Measurements from ENCODE around the gene SFTPD.
"Not testable (repeated sequence)": the region's sequence is repeated elsewhere in the genome, so short reads cannot be mapped to it uniquely, and the experiment has no call there.

The SFTPD gene

GRCh38 chr10:79923669-79924068 is 25.2 kb downstream of the SFTPD start:
- no peak for DNase-seq

GRCh38 chr10:79923145-79923544 is 25.8 kb downstream of the SFTPD start:
- no peak for DNase-seq

- DNase-seq, result not testable (repeated sequence)
Observed at GRCh38 chr10:79922011-79922412, 26.9 kb downstream of the SFTPD start.

DNA sequence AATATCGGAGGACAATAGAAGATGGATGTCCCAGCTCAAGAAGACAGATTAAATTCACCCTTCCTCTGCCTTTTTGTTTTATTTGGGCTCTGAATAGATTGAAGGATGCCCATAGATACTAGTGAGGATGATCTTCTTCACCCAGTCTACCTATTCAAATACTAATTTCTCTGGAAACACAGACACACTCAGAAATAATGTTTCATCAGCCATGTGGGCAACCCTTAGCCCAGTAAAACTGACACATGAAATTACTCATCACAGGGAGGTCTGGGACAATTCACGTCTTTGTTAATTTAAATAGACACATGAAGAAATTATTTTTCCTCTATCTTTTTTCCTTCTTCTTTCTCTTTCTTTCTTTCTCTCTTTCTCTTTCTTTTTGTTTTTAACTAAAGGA is 33.1 kb downstream of the SFTPD start:
- DNase-seq, result not testable (repeated sequence)

GRCh38 chr10:79914512-79914911 is 34.4 kb downstream of the SFTPD start:
- DNase-seq, result not testable (repeated sequence)

GRCh38 chr10:79910836-79911235 is 38.1 kb downstream of the SFTPD start:
- no peak for DNase-seq

DNA sequence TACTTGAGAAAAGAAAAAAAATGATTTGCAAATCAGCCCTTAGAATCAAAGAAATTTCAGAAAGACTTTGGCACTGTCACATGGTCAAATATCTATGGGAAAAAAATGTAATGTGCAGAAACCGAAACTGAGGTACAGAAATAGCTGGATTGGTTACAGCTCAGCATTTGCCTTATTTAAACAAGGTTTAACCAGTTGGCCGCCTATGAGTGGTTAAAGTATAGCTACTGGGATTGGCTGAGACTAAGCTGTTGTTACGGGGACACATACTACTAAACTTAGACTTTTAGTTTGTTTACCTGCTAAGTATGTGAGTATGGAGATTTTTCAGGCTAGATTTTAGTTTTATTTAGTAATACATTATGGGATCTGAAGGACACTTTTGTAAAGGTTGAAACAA is 38.6 kb downstream of the SFTPD start:
- DNase-seq, result no peak

DNA sequence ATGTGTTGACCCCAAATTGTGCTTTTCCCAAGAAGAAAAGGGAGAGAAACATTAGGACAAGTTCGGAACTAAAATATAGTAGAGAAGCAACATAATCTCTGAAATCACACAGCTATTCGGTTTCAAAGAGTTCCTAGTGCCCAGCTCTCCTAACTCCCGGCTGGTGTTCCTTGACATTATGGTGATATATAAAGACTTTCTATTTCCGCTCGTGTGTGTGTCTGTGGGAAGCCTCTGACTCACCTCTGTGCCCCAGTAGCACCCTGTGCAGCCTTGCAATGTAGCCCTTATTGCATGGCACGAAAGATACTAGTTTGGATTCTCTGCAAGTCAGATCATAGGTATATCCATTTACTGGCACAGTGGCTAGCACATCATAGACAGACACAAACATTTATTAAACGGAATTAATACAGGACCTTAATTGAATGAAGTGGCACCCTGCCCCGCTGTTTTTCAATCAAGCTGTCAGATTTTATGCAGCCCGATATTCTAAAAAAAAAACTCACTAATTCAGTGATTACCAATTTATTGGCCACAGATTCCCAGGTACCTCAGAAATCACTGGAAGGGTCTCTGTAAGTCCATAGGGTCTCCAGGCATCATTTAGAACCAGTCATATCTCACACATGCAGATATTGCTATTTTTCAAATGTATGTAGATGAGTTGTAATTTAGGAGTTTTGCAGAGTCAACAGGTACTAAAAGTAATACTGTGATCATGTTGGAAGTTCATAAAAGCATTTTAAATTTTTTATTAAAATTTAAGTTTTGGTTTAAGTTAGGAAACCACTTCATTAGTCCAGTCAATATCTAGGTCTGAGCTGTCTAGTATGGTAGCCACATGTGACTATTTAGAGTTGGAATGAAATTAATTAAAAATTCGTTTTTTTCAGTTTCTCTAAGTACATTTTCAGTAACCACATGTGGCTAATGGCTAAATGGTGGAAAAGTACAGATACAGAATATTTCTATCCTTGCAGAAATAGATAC is 43.3 kb downstream of the SFTPD start:
- no peak for DNase-seq

DNA sequence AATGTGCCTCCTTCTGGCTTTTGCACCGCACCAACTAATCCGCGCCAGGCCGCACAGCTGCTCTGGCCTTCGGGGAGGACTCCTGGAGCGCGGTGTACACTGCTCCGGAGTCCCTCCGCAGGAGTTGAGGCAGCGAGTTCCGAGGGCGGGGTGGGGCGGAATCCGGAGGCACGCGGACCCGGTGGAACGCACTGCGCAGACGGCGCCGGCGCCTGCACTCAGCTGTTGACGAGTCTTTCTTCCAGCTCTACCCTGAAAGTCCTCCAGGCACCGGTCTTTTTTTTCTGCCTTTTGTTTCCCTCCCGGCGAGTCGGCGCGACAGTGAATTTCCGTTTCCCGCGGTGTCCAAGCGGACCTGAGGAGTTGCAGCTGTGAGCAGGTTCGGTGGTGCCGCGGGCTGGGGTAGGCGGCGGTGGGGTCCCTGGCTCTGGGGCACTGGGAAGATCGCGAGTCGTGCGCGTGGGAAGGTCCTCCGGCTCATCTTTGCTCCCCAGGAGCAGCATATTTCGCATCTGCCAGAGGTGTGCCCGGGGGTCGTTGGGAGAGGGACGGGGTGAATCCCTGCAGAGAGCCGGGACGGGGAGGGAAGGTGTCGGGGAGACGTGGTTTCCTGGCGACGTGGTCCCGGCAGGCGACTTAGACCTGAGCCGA is 44.1 kb downstream of the SFTPD start:
- DNase-seq, result peak in 1 of 2 experiments; percentile 7

DNA sequence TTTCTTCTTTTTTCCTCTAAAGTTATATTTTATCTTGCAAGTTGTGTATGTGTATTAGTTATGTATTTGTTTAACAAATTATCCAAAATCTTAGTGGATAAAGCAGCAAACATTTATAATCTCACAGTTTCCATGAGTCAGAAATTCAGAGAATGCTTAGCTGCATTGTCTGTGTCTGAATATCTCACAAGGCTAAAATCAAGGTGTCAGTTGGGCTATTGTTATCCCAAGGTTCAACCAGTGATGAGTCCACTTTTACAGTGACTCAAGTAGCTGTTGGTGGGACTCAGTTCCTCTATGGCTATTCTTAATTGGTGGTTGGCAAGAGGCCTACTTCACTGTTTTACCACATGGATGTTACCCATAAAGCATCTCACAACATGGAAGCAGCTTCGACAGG is 47.3 kb downstream of the SFTPD start:
- DNase-seq, result not testable (repeated sequence)

DNA sequence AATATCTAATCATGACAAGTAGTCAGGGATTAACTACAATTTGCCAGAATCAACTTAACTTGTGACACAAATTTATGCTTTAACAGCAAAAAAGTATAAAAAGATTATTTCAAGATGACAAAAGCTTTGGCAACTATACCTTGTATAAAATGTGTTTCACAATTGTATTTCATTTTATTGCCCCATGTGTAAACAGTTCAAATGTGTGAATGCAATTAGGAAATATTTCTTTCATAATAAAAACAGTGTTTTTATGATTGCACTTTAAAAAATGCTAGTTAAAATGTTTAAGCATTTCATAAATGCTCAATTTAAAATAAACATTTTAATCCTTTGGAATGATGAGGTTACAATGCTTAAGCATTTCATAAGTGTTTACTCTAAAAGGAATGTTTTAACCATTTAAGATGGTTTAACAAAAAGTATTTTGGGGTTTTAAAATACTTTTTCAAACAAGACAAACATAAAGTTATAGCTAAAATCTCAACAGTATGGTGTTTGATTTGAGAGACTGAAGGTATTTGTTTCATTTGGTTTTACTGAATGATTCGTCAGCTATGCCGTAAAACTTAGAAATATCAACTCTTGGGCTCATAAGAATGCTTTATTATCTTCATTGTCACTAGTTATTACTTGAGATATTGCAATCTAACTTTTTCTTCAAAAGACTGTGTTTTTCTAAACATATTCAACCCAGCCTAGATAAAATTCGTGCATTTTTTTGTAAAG is 50.1 kb downstream of the SFTPD start:
- no peak for DNase-seq

GRCh38 chr10:79892896-79893295 is 56.0 kb downstream of the SFTPD start:
- DNase-seq, result not testable (repeated sequence)

GRCh38 chr10:79890469-79890868 is 58.4 kb downstream of the SFTPD start:
- DNase-seq, result no peak

DNA sequence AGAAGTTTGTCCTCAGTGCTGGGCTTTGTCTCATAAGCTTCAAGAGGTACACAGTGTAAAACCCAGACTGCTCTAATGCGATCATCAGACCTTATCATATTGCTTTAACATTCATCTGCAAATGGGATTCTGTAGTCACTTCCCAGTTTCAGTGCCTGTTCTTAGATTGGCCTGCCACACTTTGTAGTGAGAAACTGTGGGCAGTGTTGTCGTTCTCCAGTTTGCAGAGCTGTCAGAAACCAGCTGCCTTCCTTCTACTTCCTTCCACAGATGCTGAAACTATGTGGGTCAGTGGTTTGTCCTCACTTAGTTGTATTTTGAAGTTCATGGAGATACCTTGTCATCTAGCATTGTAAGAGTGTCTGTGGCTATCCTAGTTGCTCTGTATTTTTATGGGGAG is 59.9 kb downstream of the SFTPD start:
- DNase-seq, result not testable (repeated sequence)

All from NCI-H187 (cell line).